GM18499 (cell line): ENCODE results near the gene LDHAL6B.
A peak's percentile ranks its signal among the peaks of the same experiment; 100 is the strongest.

ENCODE experiments used
- ATAC-seq: cut with Tn5 transposase; IDR thresholded peaks from one replicate; pipeline ENCODE4 v1.9.1; 2021; ENCODE audit warnings: moderate number of reproducible peaks; ENCODE audit not compliant: insufficient read depth, unreplicated experiment

LDHAL6B gene

GRCh38 chr15:59216911-59217310, 10.3 kb downstream of the LDHAL6B start:
- no peak for ATAC-seq

- no peak for ATAC-seq
Observed at GRCh38 chr15:59217876-59218498, 11.3 kb downstream of the LDHAL6B start.

- no peak for ATAC-seq
Observed at GRCh38 chr15:59218710-59219109, 12.1 kb downstream of the LDHAL6B start.

GRCh38 chr15:59221511-59222505, 15.2 kb downstream of the LDHAL6B start:
- ATAC-seq = no peak

GRCh38 chr15:59222906-59223550, 16.4 kb downstream of the LDHAL6B start:
- ATAC-seq = no peak

GRCh38 chr15:59223736-59224135, 17.1 kb downstream of the LDHAL6B start:
- no peak for ATAC-seq

GRCh38 chr15:59224474-59224873, 17.8 kb downstream of the LDHAL6B start:
- no peak for ATAC-seq

- ATAC-seq = no peak
Observed at GRCh38 chr15:59227021-59227420, 20.4 kb downstream of the LDHAL6B start.

- ATAC-seq = no peak
Observed at GRCh38 chr15:59229015-59229414, 22.4 kb downstream of the LDHAL6B start.

GRCh38 chr15:59229453-59229852, 22.8 kb downstream of the LDHAL6B start:
- ATAC-seq = no peak

GRCh38 chr15:59230531-59231055, 23.9 kb downstream of the LDHAL6B start:
- ATAC-seq = no peak

- ATAC-seq = no peak
Observed at GRCh38 chr15:59232476-59232875, 25.8 kb downstream of the LDHAL6B start.

GRCh38 chr15:59236394-59236793, 29.8 kb downstream of the LDHAL6B start:
- no peak for ATAC-seq

GRCh38 chr15:59237119-59237855, 30.6 kb downstream of the LDHAL6B start:
- peak; percentile 44 for ATAC-seq

- ATAC-seq = no peak
Observed at GRCh38 chr15:59237924-59238331, 31.3 kb downstream of the LDHAL6B start.

- no peak for ATAC-seq
Observed at GRCh38 chr15:59240036-59240435, 33.4 kb downstream of the LDHAL6B start.

- no peak for ATAC-seq
Observed at GRCh38 chr15:59242649-59243048, 36.0 kb downstream of the LDHAL6B start.

GRCh38 chr15:59243622-59244021, 37.0 kb downstream of the LDHAL6B start:
- no peak for ATAC-seq

GRCh38 chr15:59244337-59244736, 37.7 kb downstream of the LDHAL6B start:
- ATAC-seq = peak; percentile 79

GRCh38 chr15:59245559-59245958, 38.9 kb downstream of the LDHAL6B start:
- no peak for ATAC-seq
